Astrocyte of the cerebellum (primary cell): Measurements from ENCODE around the gene EGR1.

Experiments used
- DNase-seq: peaks from one replicate; pipeline ENCODE4 v3.0.0-alpha.2; 2011; ENCODE audit warnings: low read depth
- H3K4me3 ChIP-seq: 2 replicates; pipeline ENCODE4 v1.5.1; 2011; ENCODE audit warnings: mild to moderate bottlenecking, low read depth, low read length, moderate library complexity
- CTCF ChIP-seq: IDR thresholded peaks from 2 replicates; pipeline ENCODE4 v1.5.1; 2012; ENCODE audit warnings: low read length, low read depth, moderate library complexity, mild to moderate bottlenecking; ENCODE audit errors: missing control alignments
- in situ Hi-C: cut with HindIII; loops from 2 replicates; pipeline ENCODE4 v1.10.0; 2017; ENCODE audit warnings: low sequenced_read_pairs

EGR1 gene

DNA sequence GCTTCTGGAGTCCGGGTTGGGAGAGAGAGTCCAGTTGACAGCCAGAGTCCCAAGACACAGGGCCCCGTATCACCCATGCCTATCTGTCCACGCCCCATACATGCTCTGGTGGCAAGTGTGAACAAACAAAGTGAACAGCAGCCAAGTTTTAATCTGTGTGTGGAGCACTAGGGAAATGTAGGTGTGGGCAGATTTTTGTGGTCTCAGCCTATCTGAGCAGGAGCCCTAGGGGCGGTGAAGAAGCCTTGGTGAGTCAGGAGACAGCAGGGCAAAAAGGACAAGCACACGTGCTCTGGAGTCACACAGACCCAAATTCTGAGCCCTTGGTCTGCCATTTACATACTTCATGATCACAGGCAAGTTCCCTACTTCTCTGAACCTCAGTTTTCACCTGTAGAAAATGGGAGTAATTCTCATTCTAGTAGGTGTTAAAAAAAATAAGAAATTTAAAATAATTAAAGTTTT lies 23.2 kb downstream of the EGR1 start:
- in situ Hi-C loops: no loop called here
- no peak overlapping the region for H3K4me3 ChIP-seq
- no peak for TF ChIP-seq CTCF
- DNase-seq: no peak

- no peak overlapping the region for H3K4me3 ChIP-seq
- no peak for DNase-seq
- in situ Hi-C loops: no loop called here
- no peak for TF ChIP-seq CTCF
Measured at GRCh38 chr5:138489683-138490061, 24.4 kb downstream of the EGR1 start.

GRCh38 chr5:138490648-138491283 lies 25.5 kb downstream of the EGR1 start:
- DNase-seq: no peak
- no peak overlapping the region for H3K4me3 ChIP-seq
- in situ Hi-C loops: no loop called here
- no peak for TF ChIP-seq CTCF

GRCh38 chr5:138491284-138491648 lies 26.0 kb downstream of the EGR1 start:
- no peak for TF ChIP-seq CTCF
- in situ Hi-C loops: no loop called here
- no peak for DNase-seq
- peak overlapping the region; percentile 50 for H3K4me3 ChIP-seq

GRCh38 chr5:138491669-138492559 lies 26.6 kb downstream of the EGR1 start:
- in situ Hi-C loops: no loop called here
- no peak for TF ChIP-seq CTCF
- peak overlapping the region; percentile 50 for H3K4me3 ChIP-seq
- peak; percentile 74 for DNase-seq

DNA sequence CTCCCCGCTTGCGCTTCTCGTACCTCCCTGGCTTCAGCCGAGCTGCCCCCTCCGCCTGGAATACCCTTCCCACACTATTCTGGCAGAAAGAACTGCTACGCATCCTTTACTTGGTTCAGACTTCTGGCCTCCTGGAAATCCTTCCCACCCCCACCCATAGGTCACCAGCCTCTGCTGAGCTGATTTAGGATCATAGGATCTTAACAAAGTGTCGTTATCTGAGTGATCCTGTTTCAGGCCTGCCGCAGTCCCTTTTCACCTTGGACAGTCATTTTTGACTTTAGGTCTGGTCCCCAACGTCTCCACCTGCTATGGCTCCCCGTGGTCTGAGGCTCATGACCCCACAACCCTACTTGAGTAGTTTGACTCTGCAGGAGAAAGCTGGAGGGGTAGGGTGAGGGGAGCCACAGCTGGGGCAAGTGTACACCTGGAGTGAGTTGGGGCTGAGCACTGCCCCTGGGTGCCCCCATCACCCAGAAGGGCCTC lies 27.3 kb downstream of the EGR1 start:
- no peak for DNase-seq
- TF ChIP-seq CTCF: no peak
- in situ Hi-C loops: no loop called here
- peak overlapping the region; percentile 50 for H3K4me3 ChIP-seq
